Peyer's patch (tissue), 4 donors: Measurements from ENCODE around the gene MAP1LC3A.

ENCODE experiments used
- CTCF ChIP-seq, 6 experiments: fragments of 450-650 bp in 4 of 6; fragments of 200-600 bp in 2 of 6; sonication (generic) in 1 of 6; IDR thresholded peaks; one replicate each; pipeline ENCODE4 v1.5.1; 2017 to 2019; ENCODE audit warnings: antibody characterized with exemption in 6 of 6, mild to moderate bottlenecking in 3 of 6, moderate library complexity in 1 of 6
- POLR2A ChIP-seq, 2 donors: fragments of 450-650 bp; IDR thresholded peaks; one replicate each; pipeline ENCODE4 v1.5.1; 2017; ENCODE audit warnings: antibody characterized with exemption in 2 of 2, mild to moderate bottlenecking in 2 of 2, moderate library complexity in 2 of 2

- no peak for TF ChIP-seq CTCF (IDR thresholded peaks at IDR 0.05)
- no peak for TF ChIP-seq POLR2A (IDR thresholded peaks at IDR 0.05)
Measured at GRCh38 chr20:34585019-34585418, 26.5 kb downstream of the MAP1LC3A start.
